Transverse colon (tissue), 3 donors: ENCODE measurements around the gene SHC2.

Experiments used
- POLR2A ChIP-seq: fragments of 450-650 bp; IDR thresholded peaks from one replicate; pipeline ENCODE4 v1.6.1; 2016; ENCODE audit warnings: antibody characterized with exemption, mild to moderate bottlenecking, moderate library complexity
- POLR2AphosphoS5 ChIP-seq, 3 donors: sonication (generic); formaldehyde crosslinking; IDR thresholded peaks; one replicate each; pipeline ENCODE4 v1.6.1; 2016; ENCODE audit warnings: antibody characterized with exemption in 3 of 3

DNA sequence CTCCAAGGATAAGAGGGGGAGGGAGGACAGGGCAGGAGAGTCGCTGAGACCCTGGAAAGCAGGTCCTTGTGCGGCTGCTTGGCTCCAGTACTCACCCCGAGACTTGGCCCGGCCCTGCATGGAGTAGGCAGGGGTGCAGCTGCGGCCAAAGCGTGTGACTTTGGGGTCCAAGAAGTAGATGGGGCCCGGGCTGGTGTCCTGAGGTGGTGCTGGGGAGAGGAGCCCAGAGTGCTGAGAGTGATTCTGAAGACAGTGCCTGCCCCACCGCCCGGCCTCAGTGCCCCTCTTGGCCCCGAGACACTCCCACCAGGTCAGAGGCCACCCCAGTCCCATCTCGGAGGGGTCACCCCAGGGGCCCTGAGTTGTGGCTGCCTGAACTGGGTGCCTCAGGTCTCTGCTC is 6.7 kb upstream of the SHC2 start:
- TF ChIP-seq POLR2A, result no peak
- TF ChIP-seq POLR2AphosphoS5 (IDR thresholded peaks at IDR 0.05), result no peak
